H1 (cell line): ENCODE results near the gene OR2AG2. TPM values are rescaled to one million over a fixed set of nuclear protein-coding genes. Genes with fewer than 3 reads are reported as not detected.

ENCODE experiments used
- ASH2L ChIP-seq: fragments of 200-600, 300-600 bp; sonication (generic); IDR thresholded peaks from one replicate; pipeline ENCODE4 v1.7.1; 2017; ENCODE audit warnings: low read length
- CREB1 ChIP-seq: IDR thresholded peaks from 2 replicates; pipeline ENCODE4 v1.6.1; 2012; ENCODE audit warnings: inconsistent platforms
- CTBP2 ChIP-seq: IDR thresholded peaks from 2 replicates; pipeline ENCODE4 v1.7.0; 2011; ENCODE audit warnings: borderline replicate concordance, mild to moderate bottlenecking, moderate library complexity, mixed read lengths, low read length; ENCODE audit not compliant: insufficient read depth, insufficient read length
- NRF1 ChIP-seq: IDR thresholded peaks from 2 replicates; pipeline ENCODE4 v1.6.1; 2011; ENCODE audit warnings: mild to moderate bottlenecking, low read depth, low read length, improper control_type of control experiment
- RAD21 ChIP-seq, 2 experiments: IDR thresholded peaks in 1 of 2; conservative IDR thresholded peaks in 1 of 2; 2 replicates each; pipeline ENCODE4 v1.6.1; 2011; ENCODE audit warnings: low read depth in 2 of 2, low read length in 2 of 2, improper control_type of control experiment in 1 of 2, inconsistent platforms in 1 of 2, mild to moderate bottlenecking in 1 of 2, moderate library complexity in 1 of 2
- RFX5 ChIP-seq: IDR thresholded peaks from 2 replicates; pipeline ENCODE4 v1.6.1; 2011; ENCODE audit warnings: low read depth, low read length, improper control_type of control experiment, borderline replicate concordance
- RNF2 ChIP-seq: fragments of 200-900, 300-1000 bp; sonication (generic); IDR thresholded peaks from 2 replicates; pipeline ENCODE4 v1.7.1; 2016; ENCODE audit warnings: borderline replicate concordance, low read depth, mild to moderate bottlenecking, antibody characterized with exemption, low read length; ENCODE audit not compliant: poor library complexity, severe bottlenecking; ENCODE audit errors: missing control alignments
- SIX5 ChIP-seq: IDR thresholded peaks from 2 replicates; pipeline ENCODE4 v1.6.1; 2011; ENCODE audit warnings: mild to moderate bottlenecking, low read depth, low read length
- SP1 ChIP-seq: IDR thresholded peaks from 2 replicates; pipeline ENCODE4 v1.6.1; 2011; ENCODE audit warnings: low read depth, low read length
- TCF12 ChIP-seq: IDR thresholded peaks from 2 replicates; pipeline ENCODE4 v1.6.1; 2011; ENCODE audit warnings: low read depth, mild to moderate bottlenecking, low read length
- YY1 ChIP-seq: IDR thresholded peaks from 2 replicates; pipeline ENCODE4 v1.6.1; 2011; ENCODE audit warnings: low read depth, mild to moderate bottlenecking, low read length
- ZNF274 ChIP-seq: IDR thresholded peaks from 2 replicates; pipeline ENCODE4 v1.7.0; 2012; ENCODE audit warnings: low read length, borderline replicate concordance; ENCODE audit errors: extremely low read depth
- polyA plus RNA-seq, 7 experiments: library from polyadenylated mRNA; depleted of rRNA in 3 of 7; stranded (reverse) in 5 of 7; unstranded in 2 of 7; fragments of >200 nt in 5 of 7; fragments of 200-250 nt in 2 of 7; gene quantifications; 1 replicate in 5 of 7; 2 replicates in 1 of 7; 4 replicates in 1 of 7; pipeline versions ENCODE4 v1.2.1 to v1.2.3, GENCODE V29; 2011 to 2013; ENCODE audit warnings: missing spikeins in 2 of 7, mixed read lengths in 2 of 7
- total RNA-seq: library from RNA; stranded (reverse); fragmentation: NEBNext Ultra II Directional; extraction: Animal tissue kit (Norgen Biotek cat#: 25700); gene quantifications from 2 replicates; pipeline ENCODE4 v1.2.1, GENCODE V29; 2021
- TF ChIP-seq, protein P1 (sequence below): IDR thresholded peaks from 2 replicates; pipeline ENCODE4 v1.6.1; 2012; ENCODE audit warnings: low read length, inconsistent platforms

OR2AG2 gene
- total and polyA plus RNA-seq, 2 of the 8 experiments (the other 6 are each of a cell fraction or from before 2014, with no cell fraction given) = 0.22 to 0.74 TPM

DNA sequence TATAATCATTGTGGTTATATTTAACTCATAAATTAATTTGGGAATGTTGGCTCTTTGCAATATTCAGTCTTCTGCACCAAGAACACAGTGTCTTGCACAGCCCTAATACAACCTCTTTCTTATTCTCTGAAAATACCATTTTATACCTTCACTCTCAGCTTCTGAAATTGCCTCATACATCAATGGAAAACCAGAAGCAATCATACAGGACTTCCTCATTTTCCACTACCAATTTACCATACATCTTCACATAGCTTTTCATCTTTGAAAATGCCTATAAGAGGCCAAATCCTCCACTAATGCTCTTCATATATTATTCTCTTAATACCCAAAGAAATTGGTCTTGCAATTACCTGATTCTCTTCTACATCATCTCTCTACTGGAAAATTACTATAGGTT is 6.7 kb upstream of the OR2AG2 start (continued):
- TF ChIP-seq TCF12 (no peak), CREB1 (no peak), CTBP2 (no peak), ZNF274 (no peak), RNF2 (no peak), NRF1 (no peak), SP1 (no peak), ASH2L (no peak), RFX5 (no peak), RAD21 (IDR thresholded peaks at IDR 0.05 in 1 of 2, conservative IDR thresholded peaks at IDR 0.05 in 1 of 2; ENCODE audit: low read depth in 2 of 2, low read length in 2 of 2) (no peak), SIX5 (no peak), YY1 (no peak)
- TF ChIP-seq, protein P1, sequence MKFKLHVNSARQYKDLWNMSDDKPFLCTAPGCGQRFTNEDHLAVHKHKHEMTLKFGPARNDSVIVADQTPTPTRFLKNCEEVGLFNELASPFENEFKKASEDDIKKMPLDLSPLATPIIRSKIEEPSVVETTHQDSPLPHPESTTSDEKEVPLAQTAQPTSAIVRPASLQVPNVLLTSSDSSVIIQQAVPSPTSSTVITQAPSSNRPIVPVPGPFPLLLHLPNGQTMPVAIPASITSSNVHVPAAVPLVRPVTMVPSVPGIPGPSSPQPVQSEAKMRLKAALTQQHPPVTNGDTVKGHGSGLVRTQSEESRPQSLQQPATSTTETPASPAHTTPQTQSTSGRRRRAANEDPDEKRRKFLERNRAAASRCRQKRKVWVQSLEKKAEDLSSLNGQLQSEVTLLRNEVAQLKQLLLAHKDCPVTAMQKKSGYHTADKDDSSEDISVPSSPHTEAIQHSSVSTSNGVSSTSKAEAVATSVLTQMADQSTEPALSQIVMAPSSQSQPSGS = no peak
